Neuronal stem cell (in vitro differentiated cells): ENCODE measurements around the gene RERGL.

Experiments
- DNase-seq: peaks from one replicate; pipeline ENCODE4 v3.0.0-alpha.2; 2013; ENCODE audit warnings: low spot score
- H2AFZ ChIP-seq: one replicate; pipeline ENCODE4 v1.6.1; 2013; ENCODE audit warnings: mild to moderate bottlenecking, low read length, inconsistent platforms
- H2AK5ac ChIP-seq: 2 replicates; pipeline ENCODE4 v1.6.1; 2013; ENCODE audit warnings: low read depth, mild to moderate bottlenecking, inconsistent platforms, low read length, moderate library complexity, mixed read lengths
- H2BK120ac ChIP-seq: 2 replicates; pipeline ENCODE4 v1.6.1; 2013; ENCODE audit warnings: low read depth, mild to moderate bottlenecking, inconsistent platforms, low read length, moderate library complexity, mixed read lengths
- H2BK12ac ChIP-seq: one replicate; pipeline ENCODE4 v1.6.1; 2013; ENCODE audit warnings: low read length, inconsistent platforms
- H2BK15ac ChIP-seq: 2 replicates; pipeline ENCODE4 v1.6.1; 2013; ENCODE audit warnings: mild to moderate bottlenecking, low read length, inconsistent platforms, mixed read lengths
- H2BK5ac ChIP-seq: one replicate; pipeline ENCODE4 v1.6.1; 2013; ENCODE audit warnings: inconsistent platforms, mild to moderate bottlenecking, low read length, moderate library complexity
- H3K14ac ChIP-seq: one replicate; pipeline ENCODE4 v1.6.1; 2013; ENCODE audit warnings: low read length, inconsistent platforms
- H3K18ac ChIP-seq: 2 replicates; pipeline ENCODE4 v1.6.1; 2013; ENCODE audit warnings: low read length, inconsistent platforms
- H3K23ac ChIP-seq: 2 replicates; pipeline ENCODE4 v1.6.1; 2013; ENCODE audit warnings: low read depth, mild to moderate bottlenecking, mixed read lengths, low read length, inconsistent platforms; ENCODE audit not compliant: poor library complexity
- H3K27ac ChIP-seq: replicated peaks from 3 replicates; pipeline ENCODE4 v1.5.1; 2013; ENCODE audit warnings: low read length, inconsistent platforms
- H3K27me3 ChIP-seq, 3 experiments: 2 replicates each; pipeline ENCODE4 v1.6.1; 2013; ENCODE audit warnings: low read length in 3 of 3, mild to moderate bottlenecking in 2 of 3, inconsistent platforms in 1 of 3, low read depth in 1 of 3, mixed read lengths in 1 of 3, moderate library complexity in 1 of 3; ENCODE audit not compliant: control insufficient read depth in 3 of 3, insufficient read depth in 3 of 3
- H3K36me3 ChIP-seq, 2 donors: replicated peaks in 1 of 2; 2 replicates each; pipeline ENCODE4 v1.6.1; 2013; ENCODE audit warnings: low read length in 2 of 2; ENCODE audit not compliant: control insufficient read depth in 2 of 2, insufficient read depth in 2 of 2
- H3K4ac ChIP-seq: 2 replicates; pipeline ENCODE4 v1.6.1; 2013; ENCODE audit warnings: inconsistent platforms, mild to moderate bottlenecking, low read length, moderate library complexity
- H3K4me1 ChIP-seq, 2 donors: 1 replicate in 1 of 2; 2 replicates in 1 of 2; pipeline ENCODE4 v1.6.1; 2013; ENCODE audit warnings: low read length in 2 of 2, low read depth in 1 of 2; ENCODE audit not compliant: control insufficient read depth in 2 of 2, insufficient read depth in 1 of 2
- H3K4me2 ChIP-seq: one replicate; pipeline ENCODE4 v1.6.1; 2013; ENCODE audit warnings: mild to moderate bottlenecking, low read length, inconsistent platforms; ENCODE audit not compliant: insufficient read depth, poor library complexity, severe bottlenecking
- H3K4me3 ChIP-seq, 2 donors: 2 replicates each; pipeline ENCODE4 v1.5.1; 2013; ENCODE audit warnings: low read length in 2 of 2, mild to moderate bottlenecking in 2 of 2, inconsistent platforms in 1 of 2, moderate library complexity in 1 of 2
- H3K79me1 ChIP-seq: one replicate; pipeline ENCODE4 v1.6.1; 2013; ENCODE audit warnings: low read depth, mild to moderate bottlenecking, inconsistent platforms, low read length, moderate library complexity
- H3K9ac ChIP-seq: one replicate; pipeline ENCODE4 v1.6.1; 2013; ENCODE audit warnings: mild to moderate bottlenecking, low read depth, low read length, inconsistent platforms; ENCODE audit not compliant: poor library complexity
- H3K9me3 ChIP-seq, 2 donors: replicated peaks in 1 of 2; 2 replicates each; pipeline versions ENCODE3 to v1.6.1; 2013; ENCODE audit warnings: low read length in 2 of 2, mild to moderate bottlenecking in 2 of 2, inconsistent platforms in 1 of 2, low read depth in 1 of 2, mixed read lengths in 1 of 2, moderate library complexity in 1 of 2; ENCODE audit not compliant: control insufficient read depth in 2 of 2, insufficient read depth in 1 of 2
- H4K8ac ChIP-seq: one replicate; pipeline ENCODE4 v1.6.1; 2013; ENCODE audit warnings: low read depth, mild to moderate bottlenecking, inconsistent platforms, low read length, moderate library complexity
- H4K91ac ChIP-seq: one replicate; pipeline ENCODE4 v1.6.1; 2013; ENCODE audit warnings: low read length, low read depth, mild to moderate bottlenecking, inconsistent platforms; ENCODE audit not compliant: poor library complexity
- WGBS, 2 donors: extraction: QIAGEN DNeasy Blood & Tissue Kit; methylation state at CpG; one replicate each; pipeline ENCODE4 v1.1.7; 2013; ENCODE audit warnings: missing lambda C conversion rate in 2 of 2, mixed read lengths in 1 of 2; ENCODE audit not compliant: insufficient read length in 2 of 2, insufficient replicate concordance in 1 of 2; ENCODE audit errors: extremely low coverage in 2 of 2; 5-methylcytosine and 5-hydroxymethylcytosine counted together

The RERGL gene

DNA sequence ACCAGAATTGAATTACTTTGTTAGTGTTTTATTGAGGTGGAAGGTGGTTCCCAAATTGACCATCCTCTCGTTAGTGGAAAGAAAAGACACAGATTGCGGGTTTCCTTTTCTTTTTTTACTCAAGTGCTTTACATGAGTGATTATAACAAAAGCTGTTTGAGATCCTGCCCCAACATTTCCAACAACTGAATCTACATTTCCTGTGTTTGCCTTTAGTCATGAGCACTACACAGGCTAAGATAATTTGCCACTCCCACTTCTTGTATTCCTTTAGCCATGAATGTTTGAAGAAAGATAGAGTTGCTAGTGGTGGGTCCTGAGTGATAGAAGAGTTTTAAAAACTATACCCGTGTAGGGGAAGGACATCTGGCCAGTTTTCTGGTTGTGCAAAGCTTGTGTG lies 16.0 kb downstream of the RERGL start:
- H2AFZ ChIP-seq = no peak overlapping the region
- no peak overlapping the region for H2AK5ac ChIP-seq
- no peak overlapping the region for H3K4me3 ChIP-seq
- H3K9me3 ChIP-seq = no peaks in the 10 kb centered on the region
- no peak overlapping the region for H2BK12ac ChIP-seq
- no peak overlapping the region for H4K91ac ChIP-seq
- H3K18ac ChIP-seq = no peak overlapping the region
- H2BK120ac ChIP-seq = no peak overlapping the region
- no peak overlapping the region for H2BK5ac ChIP-seq
- no peak overlapping the region for H3K27ac ChIP-seq
- H3K4ac ChIP-seq = no peak overlapping the region
- WGBS, 2 donors = no CpG with 5 or more reads among the region's 3 CpGs
- no peaks in the 10 kb centered on the region for H3K79me1 ChIP-seq
- no peak overlapping the region for H3K23ac ChIP-seq
- no peak overlapping the region for H3K9ac ChIP-seq
- no peaks in the 10 kb centered on the region for H3K36me3 ChIP-seq
- DNase-seq = no peak
- no peaks in the 10 kb centered on the region for H3K27me3 ChIP-seq
- no peaks in the 10 kb centered on the region for H3K4me1 ChIP-seq
- H3K14ac ChIP-seq = no peak overlapping the region
- H4K8ac ChIP-seq = no peak overlapping the region
- no peak overlapping the region for H2BK15ac ChIP-seq
- H3K4me2 ChIP-seq = no peak overlapping the region

DNA sequence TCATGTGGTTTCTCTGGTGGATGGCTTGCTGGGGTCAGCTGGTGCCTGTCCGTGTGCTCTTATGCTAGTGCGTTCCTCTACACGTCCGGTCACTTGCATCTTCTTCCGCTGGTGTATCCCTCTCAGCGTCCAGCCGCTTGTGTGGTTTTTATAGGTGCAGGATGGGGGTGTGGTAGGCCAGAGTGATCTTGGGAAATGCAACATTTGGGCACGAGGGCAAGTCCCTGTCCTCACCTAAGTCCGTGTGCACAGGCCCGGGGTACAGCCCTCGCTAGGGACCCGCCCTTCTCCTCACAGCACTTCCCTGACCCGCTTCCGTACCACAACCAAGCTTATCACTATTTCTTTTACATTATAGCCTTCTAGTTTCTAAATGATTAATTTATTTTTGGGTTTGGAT lies 17.3 kb downstream of the RERGL start:
- H3K9ac ChIP-seq = no peak overlapping the region
- no peak overlapping the region for H4K8ac ChIP-seq
- H4K91ac ChIP-seq = no peak overlapping the region
- H3K27ac ChIP-seq = no peak overlapping the region
- no peak overlapping the region for H2BK5ac ChIP-seq
- H3K23ac ChIP-seq = no peak overlapping the region
- no peak overlapping the region for H2BK12ac ChIP-seq
- peak overlapping the region; percentile 18 for H2AFZ ChIP-seq
- no peaks in the 10 kb centered on the region for H3K79me1 ChIP-seq
- no peak overlapping the region for H3K4me2 ChIP-seq
- peak overlapping the region; percentile 48 for H3K18ac ChIP-seq
- no peaks in the 10 kb centered on the region for H3K9me3 ChIP-seq
- no CpG with 5 or more reads among the region's 14 CpGs for WGBS, 2 donors
- H3K27me3 ChIP-seq = no peaks in the 10 kb centered on the region
- H3K4me1 ChIP-seq = no peaks in the 10 kb centered on the region
- H3K36me3 ChIP-seq = no peaks in the 10 kb centered on the region
- H3K4ac ChIP-seq = no peak overlapping the region
- no peak overlapping the region for H2BK120ac ChIP-seq
- peak overlapping the region; percentile 38 for H3K14ac ChIP-seq
- no peak overlapping the region for H3K4me3 ChIP-seq
- H2BK15ac ChIP-seq = no peak overlapping the region
- no peak overlapping the region for H2AK5ac ChIP-seq
- DNase-seq = no peak

GRCh38 chr12:18071336-18071735 lies 18.7 kb downstream of the RERGL start:
- H3K4me3 ChIP-seq = no peak overlapping the region
- H3K18ac ChIP-seq = no peak overlapping the region
- no peak overlapping the region for H3K14ac ChIP-seq
- no peaks in the 10 kb centered on the region for H3K36me3 ChIP-seq
- H2BK120ac ChIP-seq = no peak overlapping the region
- no peak overlapping the region for H2BK5ac ChIP-seq
- no peak for DNase-seq
- H3K4me2 ChIP-seq = no peak overlapping the region
- H3K79me1 ChIP-seq = no peaks in the 10 kb centered on the region
- no peak overlapping the region for H4K91ac ChIP-seq
- H3K23ac ChIP-seq = no peak overlapping the region
- no peak overlapping the region for H3K4ac ChIP-seq
- H2AFZ ChIP-seq = no peak overlapping the region
- WGBS, 2 donors = no CpG with 5 or more reads among the region's 4 CpGs
- H3K9ac ChIP-seq = no peak overlapping the region
- H3K4me1 ChIP-seq = peaks cover 0 to 3% of the 10 kb centered on the region in 2 donors
- H2BK15ac ChIP-seq = no peak overlapping the region
- no peaks in the 10 kb centered on the region for H3K27me3 ChIP-seq
- H4K8ac ChIP-seq = no peak overlapping the region
- H2BK12ac ChIP-seq = no peak overlapping the region
- H2AK5ac ChIP-seq = no peak overlapping the region
- H3K27ac ChIP-seq = no peak overlapping the region
- no peaks in the 10 kb centered on the region for H3K9me3 ChIP-seq

DNA sequence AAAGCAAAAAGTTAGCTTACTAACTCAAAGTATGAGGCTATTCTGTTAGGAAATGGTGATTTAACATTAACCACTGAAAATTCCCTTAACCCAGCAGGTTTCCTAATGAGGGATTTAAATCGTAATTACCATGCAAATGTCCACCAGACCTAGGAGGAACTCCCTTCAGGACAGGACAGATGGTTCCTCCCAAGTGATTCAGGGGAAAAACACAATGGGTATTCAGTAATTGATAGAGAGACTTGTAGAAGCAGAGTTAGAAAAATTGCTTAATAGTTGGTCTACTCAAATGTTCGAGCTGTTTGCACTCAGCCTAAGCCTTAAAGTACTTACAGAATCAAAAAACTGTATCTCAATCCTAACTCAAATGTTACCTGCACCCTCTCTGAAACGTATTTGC lies 21.6 kb downstream of the RERGL start:
- Histone ChIP-seq H3K79me1 (no peaks in the 10 kb centered on the region), H2BK120ac (no peak overlapping the region), H3K9ac (no peak overlapping the region), H3K4me3 (no peak overlapping the region), H3K27ac (no peak overlapping the region), H2BK15ac (no peak overlapping the region), H3K4ac (no peak overlapping the region), H4K91ac (no peak overlapping the region), H3K4me2 (no peak overlapping the region), H3K27me3 (no peaks in the 10 kb centered on the region), H2BK5ac (no peak overlapping the region), H3K4me1 (peaks cover 0 to 3% of the 10 kb centered on the region in 2 donors), H3K14ac (no peak overlapping the region), H2BK12ac (no peak overlapping the region), H2AK5ac (no peak overlapping the region), H3K18ac (no peak overlapping the region), H2AFZ (no peak overlapping the region), H3K9me3 (no peaks in the 10 kb centered on the region), H4K8ac (no peak overlapping the region), H3K23ac (no peak overlapping the region), H3K36me3 (no peaks in the 10 kb centered on the region)
- DNase-seq = no peak
- no CpG with 5 or more reads among the region's 3 CpGs for WGBS, 2 donors
